ACHN (cell line): ENCODE results near the gene DICER1.

Experiments used
- DNase-seq: peaks from one replicate; pipeline ENCODE4 v3.0.0-alpha.2; 2015
- in situ Hi-C: cut with HindIII; loops from 2 replicates; pipeline ENCODE4 v1.10.0; 2017; ENCODE audit warnings: low sequenced_read_pairs, low pct_ligation_motif_present, low pct_unique_long_range_greater_than_20kb

Gene DICER1

GRCh38 chr14:95132760-95133159 is 24.6 kb downstream of the DICER1 start:
- in situ Hi-C loops, result no loop called here
- no peak for DNase-seq

GRCh38 chr14:95130549-95130948 is 26.8 kb downstream of the DICER1 start:
- DNase-seq, result no peak
- in situ Hi-C loops, result no loop called here

DNA sequence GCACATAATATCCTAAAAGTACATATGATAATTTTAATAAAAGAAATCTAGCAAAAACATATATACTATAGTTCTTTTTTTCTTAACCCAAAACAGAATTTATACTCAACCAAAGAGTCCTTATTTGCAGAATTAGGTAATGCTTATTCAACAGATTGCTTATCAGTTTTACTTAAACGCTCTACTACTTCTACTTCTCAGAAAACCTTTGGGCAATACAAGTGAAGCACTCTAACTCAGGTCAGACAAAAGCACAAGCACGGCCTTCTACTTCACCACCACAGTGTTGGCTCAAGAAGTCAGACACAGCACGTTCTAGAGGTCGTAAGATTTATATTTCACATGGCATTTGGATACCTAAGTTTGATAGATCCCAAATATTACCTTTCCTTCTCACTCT is 29.2 kb downstream of the DICER1 start:
- DNase-seq, result no peak
- in situ Hi-C loops, result no loop called here

- in situ Hi-C loops, result no loop called here
- DNase-seq, result no peak
Observed at GRCh38 chr14:95127531-95127911, 29.8 kb downstream of the DICER1 start.

DNA sequence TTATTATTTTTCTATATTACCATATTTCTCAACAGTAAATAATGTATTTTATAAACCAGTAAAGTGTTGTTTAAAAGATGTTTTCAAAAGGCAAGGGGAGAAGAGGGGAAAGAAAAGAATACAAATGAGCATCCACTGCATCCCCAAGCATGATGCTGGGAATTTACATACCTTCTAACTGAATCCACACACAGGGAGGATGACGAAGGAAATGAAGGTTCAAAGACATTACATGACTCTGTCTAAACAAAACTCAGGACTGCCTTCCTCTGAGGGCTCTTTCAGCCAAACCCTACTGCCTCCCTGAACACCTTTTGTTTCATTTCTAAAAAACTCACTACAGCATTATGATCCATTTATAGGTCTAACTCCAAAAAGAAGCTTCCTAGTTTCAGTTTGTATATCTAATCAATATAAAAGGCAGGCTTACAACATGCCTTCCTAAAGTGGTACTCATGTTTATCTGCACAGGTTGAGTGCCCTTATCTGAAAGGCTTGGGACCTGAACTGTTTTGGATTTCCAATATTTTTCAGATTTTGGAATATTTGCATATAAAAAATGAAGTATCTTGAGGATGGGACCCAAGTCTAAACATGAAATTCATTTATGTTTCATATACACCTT is 30.3 kb downstream of the DICER1 start:
- in situ Hi-C loops, result no loop called here

GRCh38 chr14:95125915-95126314 is 31.4 kb downstream of the DICER1 start:
- in situ Hi-C loops, result no loop called here
- DNase-seq, result no peak

More for the DNA sequence above, 30.3 kb downstream of the DICER1 start:
- no peak for DNase-seq

DNA sequence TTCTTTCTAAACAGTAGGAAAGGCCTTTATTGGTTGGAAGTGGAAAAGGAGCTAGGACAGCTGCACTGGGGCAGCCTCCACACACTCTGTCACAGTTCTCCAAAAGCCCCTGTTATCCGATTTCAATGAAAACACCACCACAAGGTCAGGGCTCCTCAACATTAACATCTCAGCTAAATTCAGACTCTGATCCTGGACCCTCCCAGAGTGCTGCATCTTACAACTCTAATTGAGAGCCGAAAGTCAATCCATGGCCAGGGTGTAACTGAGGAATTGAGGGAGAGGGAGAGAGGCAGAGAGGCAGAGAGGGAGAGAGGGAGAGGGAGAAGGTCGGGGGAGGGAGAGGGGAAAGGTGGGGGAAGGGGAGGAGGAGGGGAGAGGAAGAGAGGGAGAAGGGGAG is 32.1 kb downstream of the DICER1 start:
- in situ Hi-C loops, result no loop called here
- no peak for DNase-seq

GRCh38 chr14:95123891-95124579 is 33.3 kb downstream of the DICER1 start:
- in situ Hi-C loops, result no loop called here
- no peak for DNase-seq

DNA sequence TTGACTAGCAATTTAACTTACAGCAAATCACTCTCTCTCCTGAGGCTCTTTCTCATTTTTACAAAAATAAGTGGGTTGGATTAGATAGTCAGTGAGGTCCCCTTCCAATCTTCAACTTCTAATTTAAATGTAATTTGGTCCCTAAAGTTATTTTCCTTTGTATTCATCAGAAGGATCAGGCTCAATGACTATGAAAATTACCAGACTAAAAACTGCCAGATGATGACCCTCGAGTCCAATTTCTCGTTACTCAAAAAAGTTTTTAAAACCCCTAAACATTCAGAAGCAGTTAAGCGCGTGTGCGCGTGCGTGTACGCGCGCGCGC is 34.7 kb downstream of the DICER1 start:
- DNase-seq, result no peak

DNA sequence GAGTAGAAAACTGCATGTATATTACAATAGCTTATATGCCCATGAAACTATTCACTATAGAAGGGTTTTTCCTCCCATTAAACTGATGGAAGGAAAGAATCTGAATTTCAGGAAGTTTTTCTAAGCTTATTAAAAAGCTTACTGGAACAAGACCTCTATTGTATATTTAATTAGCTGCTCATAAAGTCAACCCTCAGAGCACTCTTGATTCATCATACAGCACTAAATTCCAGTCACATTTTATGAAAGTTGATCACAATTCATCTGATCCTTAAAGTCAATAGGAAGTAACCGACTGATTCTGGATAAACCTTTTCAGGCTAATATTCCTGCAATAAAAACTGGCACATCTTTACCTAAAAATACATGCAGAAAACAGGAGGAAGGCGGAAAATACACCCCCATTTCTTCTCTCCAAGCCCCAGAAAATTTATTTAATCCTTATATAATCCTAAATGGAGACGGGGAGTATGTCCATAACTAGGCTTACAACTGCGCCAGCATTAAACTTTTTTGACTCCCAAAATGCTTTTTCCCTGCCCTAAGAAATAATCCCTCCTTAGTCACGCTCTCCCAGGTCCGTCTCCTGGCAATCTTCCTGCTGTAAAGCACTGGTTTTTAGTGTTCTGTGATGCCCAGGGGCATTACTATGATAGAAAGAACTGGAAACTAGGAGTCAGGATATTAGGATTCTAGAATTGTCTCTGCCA is 35.3 kb downstream of the DICER1 start:
- in situ Hi-C loops, result no loop called here
- no peak for DNase-seq

More for the DNA sequence above, 34.7 kb downstream of the DICER1 start:
- in situ Hi-C loops, result no loop called here

DNA sequence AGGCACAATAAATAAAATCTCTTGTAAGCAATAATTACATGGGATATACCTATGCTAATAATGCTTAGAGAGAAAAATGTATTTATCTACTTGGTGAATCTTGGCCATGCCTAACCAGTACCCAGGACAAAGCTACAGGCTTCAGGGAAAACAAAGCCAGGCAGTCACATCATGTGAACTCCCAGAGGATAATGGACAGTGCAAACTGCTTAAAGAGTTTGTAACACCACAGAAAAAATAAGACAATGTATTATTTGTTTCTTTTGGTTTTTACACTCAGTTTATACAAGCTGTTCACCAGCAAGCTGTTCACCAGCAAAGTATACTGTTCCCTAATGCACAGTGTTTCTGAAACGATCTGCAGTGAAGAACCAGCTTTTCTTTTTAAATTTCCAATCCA is 38.0 kb downstream of the DICER1 start:
- in situ Hi-C loops, result no loop called here
- no peak for DNase-seq

DNA sequence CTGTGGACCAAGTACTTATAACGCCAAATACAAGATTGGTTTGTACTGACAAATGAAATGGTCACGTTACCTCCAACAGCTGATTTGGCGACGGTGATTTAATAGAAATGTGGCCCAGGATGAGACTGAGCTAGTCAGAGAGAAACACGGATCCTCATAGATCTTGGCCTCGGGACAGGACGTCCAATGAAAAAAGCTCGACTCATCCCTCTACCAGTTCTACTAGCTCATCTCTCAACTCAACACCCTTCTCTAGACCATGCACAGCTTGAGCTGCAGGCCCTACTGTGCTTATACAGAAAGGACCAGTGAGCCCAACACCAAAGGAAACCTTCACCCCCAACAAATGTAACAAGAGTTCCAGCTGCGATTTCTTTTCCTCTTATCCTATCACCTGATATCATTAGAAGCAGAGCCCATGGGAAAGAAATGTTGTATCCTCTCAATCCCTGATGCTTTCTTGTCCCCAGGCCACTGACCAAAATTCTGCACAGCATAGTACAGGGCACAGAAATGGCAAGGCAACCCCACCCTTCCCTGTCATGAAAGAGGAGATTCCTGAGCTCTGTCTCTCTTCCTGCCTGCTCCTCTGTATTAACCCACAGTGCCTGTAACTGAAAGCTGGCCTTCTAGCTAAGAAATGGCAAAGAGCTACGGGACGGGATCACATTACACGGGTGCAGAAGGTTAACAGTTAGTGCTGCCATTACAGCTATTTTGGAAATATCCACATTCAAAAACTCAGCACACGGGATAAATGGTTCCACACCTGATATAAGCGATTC is 39.2 kb downstream of the DICER1 start:
- in situ Hi-C loops, result no loop called here
- DNase-seq, result no peak

DNA sequence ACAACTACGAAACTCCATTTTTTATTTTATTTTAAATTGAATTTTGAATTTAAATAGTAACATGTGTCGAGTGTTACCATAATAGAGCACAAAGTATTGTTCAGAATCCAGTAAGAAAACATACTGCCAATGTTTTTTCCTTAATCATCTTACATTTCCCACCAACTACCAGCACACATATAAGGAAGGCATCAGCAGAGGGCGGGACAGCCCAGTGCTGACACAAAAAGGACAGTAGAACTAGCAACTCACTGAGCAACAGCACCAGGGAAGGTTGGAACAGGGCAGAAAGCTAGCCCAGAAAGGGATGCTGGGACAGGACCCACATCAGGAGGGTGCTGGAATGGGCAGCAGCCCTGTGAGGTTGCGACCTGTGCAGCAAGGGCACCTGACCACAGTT is 43.9 kb downstream of the DICER1 start:
- in situ Hi-C loops, result no loop called here
- no peak for DNase-seq

GRCh38 chr14:95111507-95112164 is 45.7 kb downstream of the DICER1 start:
- DNase-seq, result no peak
- in situ Hi-C loops, result no loop called here

GRCh38 chr14:95110178-95110577 is 47.2 kb downstream of the DICER1 start:
- in situ Hi-C loops, result no loop called here
- no peak for DNase-seq

GRCh38 chr14:95107711-95108110 is 49.6 kb downstream of the DICER1 start:
- in situ Hi-C loops, result no loop called here
- no peak for DNase-seq

DNA sequence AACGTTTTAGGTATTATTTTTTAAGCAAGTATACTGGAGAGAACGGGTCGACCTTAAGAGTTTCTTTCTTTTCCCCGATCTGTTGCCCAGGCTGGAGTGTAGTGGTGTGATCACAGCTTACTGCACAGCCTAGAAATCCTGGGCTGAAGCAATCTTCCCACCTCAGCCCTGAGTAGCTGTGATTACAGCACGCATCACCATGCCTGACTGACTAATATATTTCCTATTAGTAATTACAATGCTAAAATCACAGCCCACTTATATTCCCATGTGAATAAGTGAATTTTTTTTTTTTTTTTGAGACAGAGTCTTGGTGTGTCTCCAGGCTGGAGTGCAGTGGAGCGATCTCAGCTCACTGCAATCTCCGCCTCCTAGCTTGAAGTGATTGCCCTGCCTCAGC is 50.4 kb downstream of the DICER1 start:
- no peak for DNase-seq
- in situ Hi-C loops, result no loop called here

DNA sequence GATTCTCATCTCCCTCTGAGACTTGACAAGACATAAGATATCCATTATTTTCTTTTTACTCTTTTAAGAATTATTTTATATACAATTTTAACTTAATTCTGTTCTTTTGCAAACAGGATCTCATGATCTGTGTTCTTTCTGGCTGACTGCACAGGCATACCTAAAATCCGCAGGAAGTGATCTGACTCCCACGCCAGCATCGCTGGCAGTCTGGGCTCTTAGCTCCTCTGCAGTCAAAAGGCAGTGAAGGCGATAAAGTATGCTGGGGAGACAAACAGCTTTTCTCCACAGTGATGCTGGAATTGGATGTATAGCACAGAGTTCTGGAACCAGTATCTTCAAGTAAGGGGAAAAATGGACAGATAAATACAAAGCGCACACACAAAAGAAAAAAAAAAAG is 52.4 kb downstream of the DICER1 start:
- no peak for DNase-seq
- in situ Hi-C loops, result no loop called here

- no peak for DNase-seq
Observed at GRCh38 chr14:95102680-95103044, 54.7 kb downstream of the DICER1 start.

More at GRCh38 chr14:95102680-95103044, 54.7 kb downstream of the DICER1 start:
- in situ Hi-C loops, result no loop called here
